Stimulated activated CD8-positive, alpha-beta memory T cell treated with anti-CD3 and anti-CD28 coated beads, Interleukin-15, amount 100 ng/mL, for 1 hour (primary cell): ENCODE results near the gene ITPR2.
A peak's percentile ranks its signal among the peaks of the same experiment; 100 is the strongest.
"Not testable (repeated sequence)": the region's sequence is repeated elsewhere in the genome, so short reads cannot be mapped to it uniquely, and the experiment has no call there.

ENCODE experiments used
- DNase-seq: peaks from one replicate; pipeline ENCODE4 v3.0.0-alpha.2; 2020; ENCODE audit warnings: low read depth

ITPR2 gene

DNA sequence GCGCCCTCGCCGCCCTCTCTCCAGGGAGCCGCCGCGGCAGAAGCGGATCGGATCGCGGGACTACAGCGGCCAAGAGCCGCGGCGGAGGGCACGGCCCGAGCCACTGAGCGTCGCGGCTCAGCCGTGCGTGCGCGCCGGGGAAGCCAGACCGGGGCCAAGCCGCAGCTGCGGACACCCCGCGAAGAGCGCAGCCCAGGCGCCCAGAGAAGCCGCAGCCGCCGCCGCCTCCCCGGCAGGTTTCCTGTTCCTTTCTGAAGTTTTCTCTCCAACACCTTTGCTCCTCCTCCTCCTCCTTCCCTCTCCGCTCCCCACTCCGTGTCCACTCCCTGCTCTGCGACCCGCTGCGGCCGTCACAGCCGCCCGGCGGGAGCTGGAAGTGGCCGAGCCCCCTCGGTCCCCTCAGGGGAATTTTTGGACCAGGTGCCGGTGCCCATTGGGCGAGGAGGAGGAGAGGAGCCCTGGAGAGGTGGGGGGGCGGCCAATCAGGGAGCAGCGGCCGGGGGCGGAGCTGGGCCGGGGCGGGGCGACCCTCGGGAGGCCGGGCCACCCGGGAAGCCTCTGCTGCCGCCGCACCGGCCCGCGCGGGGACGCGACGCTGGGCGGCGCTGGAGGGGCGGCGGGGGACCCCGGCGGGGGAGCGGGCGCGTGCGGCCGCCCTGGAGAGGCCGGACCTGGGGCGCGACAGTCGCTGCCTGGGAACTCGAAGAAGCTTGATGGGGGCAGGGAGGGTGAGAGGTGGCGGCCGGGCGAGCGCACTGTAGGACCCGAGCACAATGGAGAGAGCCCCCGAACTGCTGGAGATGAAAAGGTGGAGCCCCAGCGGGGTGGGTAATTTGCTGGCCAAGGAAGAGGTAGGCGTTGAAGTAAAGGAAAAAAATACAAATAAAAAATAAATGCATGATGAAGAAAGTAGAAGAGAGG lies at the start of gene ITPR2:
Gene ITPR2, minus strand, starts transcription at position 373 of the 921 bp plus-strand sequence. CDS start 413 bp downstream, outside the sequence.
- DNase-seq, result peak; percentile 81

DNA sequence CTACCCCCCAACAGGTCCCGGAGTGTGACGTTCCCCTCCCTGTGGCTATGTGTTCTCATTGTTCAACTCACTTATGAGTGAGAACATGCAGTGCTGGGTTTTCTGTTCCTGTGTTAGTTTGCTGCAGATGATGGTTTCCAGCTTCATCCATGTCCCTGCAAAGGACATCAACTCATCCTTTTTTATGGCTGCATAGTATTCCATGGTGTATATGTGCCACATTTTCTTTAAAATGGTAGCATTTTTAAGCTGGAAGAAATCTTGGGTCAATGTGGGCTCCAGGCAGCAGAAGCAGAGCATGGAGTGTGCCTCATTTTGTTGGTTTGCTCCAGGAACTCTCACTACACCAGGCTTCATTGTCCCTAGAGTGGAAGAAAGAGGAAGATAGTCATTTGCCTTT lies 47.6 kb upstream of the ITPR2 start:
- DNase-seq, result no peak

DNA sequence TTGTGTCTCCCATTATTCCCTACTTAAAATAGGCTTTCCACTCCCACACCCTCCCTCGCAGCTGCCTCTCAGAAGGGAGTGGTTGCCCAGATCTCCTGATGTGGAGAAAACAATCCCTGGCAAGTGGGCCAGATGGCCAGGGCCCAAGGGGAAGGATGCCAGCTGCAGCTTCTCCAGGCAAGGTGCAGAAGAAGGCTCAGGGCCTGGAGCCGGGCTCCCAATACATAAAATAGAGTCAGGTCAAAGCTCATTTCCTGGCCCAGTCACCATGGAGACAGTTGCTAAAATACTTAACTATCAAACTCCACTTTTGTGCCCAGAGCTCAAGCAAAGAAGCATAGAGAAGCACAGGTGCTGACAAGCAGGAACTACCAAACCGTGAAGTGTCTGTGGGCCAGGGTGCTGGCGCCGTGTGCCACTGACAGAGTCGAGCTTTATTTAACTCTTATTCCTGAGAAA lies 45.7 kb upstream of the ITPR2 start:
- DNase-seq, result no peak

DNA sequence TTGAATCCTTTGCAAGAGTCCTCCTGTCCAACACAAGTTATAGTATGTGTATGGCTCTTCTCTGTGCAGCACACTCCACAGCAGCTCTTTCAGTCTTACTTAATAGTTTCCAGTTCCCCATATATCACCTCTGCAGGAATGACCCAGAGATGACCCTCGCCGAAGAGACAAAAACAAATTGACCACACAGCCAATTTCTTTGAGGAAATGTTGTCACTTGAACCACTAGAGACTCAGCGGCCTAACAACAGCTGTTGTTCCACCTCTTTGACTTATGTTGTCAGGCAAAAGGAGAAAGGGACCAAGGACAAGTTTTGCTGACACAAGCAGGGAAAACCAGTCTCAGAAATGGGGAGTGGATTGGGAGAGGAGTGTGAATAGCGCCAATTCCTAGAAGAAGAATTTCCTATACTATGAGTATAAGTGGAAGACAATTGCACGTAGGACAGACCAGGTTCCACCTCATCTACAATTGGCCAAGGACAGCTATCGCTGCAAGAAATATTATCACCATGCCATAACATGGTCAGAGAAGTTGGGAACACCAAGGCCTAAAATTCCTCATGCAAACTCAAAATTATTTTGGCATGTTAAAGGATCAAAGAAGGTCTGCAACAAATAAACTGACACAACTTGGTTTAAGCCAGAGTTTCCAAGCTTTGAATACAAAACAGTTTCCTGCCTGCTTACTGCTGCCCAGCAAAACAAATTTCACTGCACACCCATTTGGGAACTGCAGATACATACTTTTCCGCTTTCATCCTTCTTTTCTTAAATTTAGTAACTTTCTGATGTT lies 41.7 kb upstream of the ITPR2 start:
- no peak for DNase-seq

DNA sequence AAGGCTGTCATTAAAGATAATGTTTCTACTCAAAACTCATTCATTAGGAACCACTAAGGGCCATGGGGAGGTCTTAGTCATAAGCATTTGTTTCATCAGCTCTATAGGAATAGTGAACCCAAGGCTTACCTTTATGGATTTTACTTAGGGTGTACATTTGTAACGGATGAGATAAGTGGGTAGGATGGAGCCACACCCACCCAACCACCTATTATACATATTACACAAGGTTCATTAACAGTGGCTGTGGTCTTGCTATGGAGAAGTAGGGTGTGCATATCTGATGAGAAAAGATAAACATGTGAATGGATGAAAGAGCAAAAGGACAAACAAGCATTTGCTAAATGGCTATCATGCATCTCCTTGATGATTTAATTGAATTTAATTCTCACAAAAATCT lies 39.6 kb upstream of the ITPR2 start:
- no peak for DNase-seq

DNA sequence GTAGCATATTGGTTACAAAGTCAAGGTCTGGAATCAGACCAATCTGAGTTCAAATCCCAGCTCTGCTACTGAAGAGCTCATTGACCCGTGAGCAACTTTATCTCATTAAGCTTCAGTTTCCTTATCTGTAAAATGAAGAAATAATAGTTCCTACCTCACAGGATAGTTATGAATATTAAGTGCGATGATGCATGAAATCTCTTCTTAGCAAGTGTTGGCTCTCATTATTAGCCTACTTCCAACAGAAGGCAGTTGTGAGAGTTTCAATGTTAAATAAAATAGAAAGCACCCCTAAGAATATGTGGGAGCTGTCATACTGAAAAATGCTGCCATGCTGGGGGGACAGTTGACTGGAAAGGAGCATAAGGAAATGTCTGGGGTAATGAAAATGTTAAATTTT lies 39.0 kb upstream of the ITPR2 start:
- DNase-seq, result no peak

DNA sequence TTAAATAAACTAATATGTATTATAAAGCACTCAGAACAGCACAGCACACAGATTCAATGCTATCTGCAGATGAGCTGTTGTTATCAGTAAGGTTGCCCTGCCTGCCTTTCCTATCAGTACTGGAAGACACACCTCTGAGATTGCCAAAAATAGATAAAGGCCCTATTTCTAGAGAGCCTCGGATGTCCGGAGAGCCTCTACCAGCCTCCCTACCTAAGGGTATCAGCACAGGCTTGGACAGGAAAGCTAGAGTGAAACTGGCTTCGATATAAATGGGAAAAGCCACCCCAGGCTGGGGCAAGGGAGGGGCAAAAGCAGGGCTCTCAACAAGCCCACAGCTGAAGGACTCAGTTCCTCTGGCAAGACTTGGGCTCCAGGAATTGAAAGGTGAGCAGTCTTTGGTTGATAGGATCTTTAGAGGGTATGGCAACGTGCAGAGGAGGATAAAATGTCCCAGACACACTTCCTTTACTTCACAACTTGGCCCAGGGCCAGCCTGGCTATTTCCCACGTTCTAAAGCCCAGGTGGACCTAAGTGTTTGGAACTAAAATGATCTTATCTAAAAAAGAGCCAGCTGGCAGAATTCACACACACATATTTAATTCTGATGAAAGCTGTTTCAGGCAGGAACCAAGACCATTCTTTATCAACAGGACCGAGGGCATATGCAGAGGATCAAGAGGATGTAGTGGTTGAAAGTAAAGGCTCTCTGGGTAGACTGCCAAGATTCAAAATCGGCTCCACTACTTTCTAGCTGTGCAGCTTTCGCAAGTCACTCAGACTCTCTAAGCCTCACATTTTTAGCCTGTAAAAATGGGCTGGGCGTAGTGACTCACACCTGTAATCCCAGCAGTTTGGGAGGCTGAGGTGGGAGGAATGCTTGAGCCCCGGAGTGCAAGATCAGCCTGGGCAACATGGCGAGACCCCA lies 37.8 kb upstream of the ITPR2 start:
- DNase-seq, result no peak

DNA sequence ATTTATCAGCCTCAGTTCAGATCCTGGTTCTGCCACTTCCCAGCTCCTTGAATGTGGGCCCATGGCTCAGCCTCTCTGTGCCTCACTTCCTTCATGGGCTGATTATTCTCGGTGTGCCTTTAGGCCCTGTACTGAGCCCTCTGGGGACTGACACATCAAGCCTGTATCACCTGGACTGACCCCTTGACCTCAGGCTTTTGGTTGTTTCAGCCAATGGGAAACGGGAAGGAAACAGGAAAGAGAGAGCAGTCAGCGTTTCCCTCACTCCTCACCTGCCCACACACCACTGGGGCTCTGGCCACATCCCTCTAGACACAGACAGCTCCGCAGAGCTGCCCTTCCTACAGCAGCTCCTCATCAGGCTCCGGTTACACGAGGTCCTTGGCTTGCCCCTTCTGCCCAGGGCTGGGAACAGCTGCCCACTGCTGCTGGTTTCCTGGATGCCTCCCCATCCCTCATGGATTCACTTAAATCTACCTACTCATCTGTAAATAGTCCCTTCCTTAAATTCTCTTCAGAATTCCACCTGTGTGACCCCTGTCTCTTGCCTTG lies 37.0 kb upstream of the ITPR2 start:
- no peak for DNase-seq

DNA sequence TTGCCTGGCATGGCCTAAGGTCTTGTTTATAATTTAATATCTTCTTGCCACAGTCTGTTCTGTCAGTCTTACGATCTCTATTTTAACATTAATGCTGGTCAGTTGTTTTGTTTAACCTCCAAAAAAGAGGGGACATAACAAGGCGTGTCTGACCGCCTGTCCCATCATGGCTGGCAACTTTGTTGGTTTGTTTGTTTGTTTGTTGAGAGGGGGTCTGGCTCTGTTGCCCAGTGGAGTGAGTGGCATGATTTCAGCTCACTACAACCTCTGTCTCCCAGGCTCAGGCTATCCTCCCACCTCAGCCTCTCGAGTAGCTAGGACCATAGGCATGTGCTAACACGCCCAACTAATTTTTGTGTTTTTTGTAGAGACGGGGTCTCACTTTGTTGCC lies 36.1 kb upstream of the ITPR2 start:
- no peak for DNase-seq

DNA sequence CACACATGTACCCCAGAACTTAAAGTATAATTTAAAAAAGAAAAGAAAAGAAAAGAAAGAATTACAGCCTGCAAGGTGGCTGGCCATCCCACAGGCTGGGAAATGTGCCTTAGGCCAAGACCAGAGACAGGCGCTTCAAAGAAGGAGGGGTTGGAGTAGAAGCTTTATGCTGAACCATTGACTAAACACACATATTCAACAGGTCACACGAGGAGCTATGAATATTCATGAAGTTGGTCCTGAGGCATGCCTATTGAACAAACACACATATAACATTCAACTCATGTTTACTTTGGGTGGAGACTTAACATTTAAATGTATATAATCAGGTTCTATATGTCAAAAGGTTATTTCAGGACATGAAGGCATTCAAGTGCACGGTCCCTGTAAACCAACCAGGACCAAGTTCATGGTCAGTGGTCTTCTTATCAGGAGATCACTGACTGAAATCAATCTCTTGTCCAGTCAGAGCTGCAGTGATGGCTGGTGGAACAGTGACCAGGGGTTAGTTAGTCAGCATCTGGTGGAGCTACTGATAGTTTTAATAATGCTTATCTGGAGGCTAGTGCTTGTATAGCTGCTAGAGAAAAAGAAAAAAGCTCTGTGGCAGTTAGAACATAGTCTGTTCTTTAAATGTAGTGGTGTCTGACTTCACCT lies 35.6 kb upstream of the ITPR2 start:
- no peak for DNase-seq

DNA sequence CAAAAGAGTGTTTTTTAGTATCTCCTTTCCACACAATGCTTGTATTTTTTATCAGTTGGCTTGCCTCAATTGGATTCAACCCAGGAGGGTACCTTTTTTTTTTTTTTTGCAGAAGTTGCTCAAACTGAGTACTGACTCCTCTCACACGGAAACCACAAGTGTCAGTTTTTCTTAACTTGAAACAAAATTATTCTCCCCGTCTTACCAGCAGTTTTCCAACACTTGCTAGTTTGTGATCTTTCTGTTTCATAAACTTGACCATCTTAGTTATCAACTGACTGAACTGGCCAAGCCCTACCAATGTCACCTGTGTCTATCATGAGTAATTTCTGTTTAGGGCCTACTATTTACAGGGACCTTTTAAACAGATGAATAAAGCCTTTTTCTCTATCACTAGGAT lies 34.1 kb upstream of the ITPR2 start:
- no peak for DNase-seq

DNA sequence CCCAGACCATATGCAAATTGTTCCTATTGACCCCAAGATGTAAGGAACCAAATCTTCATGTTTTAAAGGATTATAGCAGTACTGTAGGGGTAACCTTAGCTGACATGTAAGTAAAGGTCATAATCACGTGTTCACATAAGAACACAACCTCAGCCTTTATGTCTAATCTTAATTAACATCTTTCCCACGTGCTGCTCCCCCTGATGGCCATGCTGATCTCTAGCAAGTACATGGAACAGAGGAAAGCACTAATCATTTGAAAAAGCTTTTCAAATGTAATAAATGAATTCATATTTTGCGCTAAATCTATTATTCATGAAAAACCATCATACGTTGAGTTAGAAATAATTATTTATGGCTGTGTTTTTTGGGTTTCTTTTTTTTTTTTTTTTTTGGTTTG lies 30.5 kb upstream of the ITPR2 start:
- DNase-seq, result no peak

DNA sequence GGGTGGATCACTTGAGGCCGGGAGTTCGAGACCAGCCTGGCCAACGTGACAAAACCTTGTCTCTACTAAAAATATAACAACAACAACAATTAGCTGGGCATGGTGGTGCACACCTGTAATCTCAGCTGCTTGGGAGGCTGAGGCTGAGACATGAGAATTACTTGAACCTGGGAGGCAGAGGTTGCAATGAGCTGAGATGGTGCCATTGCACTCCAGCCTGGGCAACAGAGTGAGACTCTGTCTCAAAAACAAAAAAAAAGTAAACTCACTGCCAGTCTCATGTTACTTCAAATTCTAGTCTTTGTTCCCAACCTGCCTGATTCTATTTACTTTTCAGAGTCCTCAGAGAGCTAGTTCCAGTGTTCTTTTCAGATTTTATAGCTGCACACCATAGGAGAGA lies 29.8 kb upstream of the ITPR2 start:
- DNase-seq, result not testable (repeated sequence)

DNA sequence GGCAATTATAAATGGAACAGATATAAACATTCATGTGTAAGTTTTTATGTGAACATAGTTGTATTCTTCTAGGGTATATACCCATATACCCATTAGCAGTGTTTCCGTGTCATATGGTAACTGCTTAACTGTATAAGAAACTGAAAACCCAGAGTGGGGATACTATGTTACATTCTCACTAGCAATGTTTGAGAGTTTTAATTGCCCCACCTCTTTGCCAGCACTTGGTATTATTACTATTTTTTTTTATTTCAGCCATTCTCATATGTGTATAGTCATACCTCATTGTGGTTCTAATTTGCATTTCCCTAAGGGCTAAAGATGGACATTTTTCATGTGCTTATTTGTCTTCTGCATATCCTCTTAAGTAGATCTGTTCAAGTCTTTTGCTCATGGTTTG lies 28.7 kb upstream of the ITPR2 start:
- no peak for DNase-seq

DNA sequence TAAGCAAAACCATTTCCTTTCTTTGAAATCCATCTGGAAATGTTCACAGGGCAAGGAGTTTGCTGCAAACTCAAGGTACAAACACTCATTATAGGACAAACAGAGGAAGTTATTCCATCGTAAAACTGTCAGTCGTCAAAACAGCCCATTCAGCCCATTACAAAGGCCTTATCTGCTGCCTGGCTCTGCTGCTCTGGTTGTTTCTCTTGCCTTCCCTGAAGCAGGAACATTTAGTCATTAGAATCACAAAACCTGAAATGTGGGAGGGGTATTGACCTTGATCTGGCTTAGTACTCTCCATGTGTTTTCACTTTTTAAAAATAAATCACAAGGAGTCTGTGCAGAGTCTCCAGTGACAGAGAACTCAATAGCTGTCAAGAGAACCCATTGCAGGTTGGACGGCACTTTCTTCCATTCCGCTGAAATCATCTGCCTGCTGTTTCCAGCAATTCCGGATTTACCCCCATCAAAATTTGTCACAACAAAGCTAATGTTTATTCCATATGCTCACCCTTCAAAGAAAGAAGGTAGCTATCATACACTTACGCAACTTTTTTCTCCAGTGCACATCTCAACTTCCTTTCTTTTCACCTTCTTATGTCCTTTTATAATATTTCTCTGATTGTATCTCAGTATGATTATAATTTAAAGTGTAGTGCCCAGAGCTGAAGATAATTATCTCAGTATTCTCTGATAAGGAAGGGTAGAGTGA lies 24.6 kb upstream of the ITPR2 start:
- DNase-seq, result no peak

DNA sequence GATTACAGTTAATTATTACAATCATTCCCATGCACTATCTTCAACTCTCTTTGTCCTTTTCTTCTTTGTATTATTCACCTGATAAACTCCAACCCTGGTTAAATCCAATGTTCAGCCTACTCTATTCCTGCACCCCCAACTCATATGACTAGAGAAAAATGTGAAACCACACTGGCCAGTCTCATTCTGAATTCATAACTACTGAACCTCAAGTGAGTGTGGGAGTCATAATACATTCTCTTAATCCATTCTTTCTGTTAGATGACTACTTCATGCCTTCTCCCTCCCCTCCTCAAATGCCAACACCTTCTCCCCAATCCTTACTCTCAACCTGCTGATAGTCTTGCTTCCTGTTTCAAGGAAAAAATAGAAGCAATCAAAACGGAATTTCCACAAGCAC lies 22.3 kb upstream of the ITPR2 start:
- DNase-seq, result no peak

DNA sequence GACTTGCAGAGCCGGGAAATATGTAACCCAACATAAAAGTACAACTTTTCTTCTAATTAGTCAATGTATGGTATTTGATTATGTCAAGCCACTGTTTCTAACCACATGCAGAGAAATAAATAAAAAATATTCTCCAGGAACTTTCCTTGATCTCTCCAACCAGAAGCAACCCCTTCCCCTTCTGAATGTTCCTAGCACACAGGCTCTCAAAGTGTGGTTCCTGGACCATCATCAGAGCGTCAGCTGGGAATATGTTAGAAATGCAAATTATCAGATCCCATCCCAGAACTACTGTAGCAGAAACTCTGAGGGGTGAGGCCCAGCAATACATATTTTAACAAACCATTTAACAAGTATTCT lies 21.0 kb upstream of the ITPR2 start:
- DNase-seq, result no peak

DNA sequence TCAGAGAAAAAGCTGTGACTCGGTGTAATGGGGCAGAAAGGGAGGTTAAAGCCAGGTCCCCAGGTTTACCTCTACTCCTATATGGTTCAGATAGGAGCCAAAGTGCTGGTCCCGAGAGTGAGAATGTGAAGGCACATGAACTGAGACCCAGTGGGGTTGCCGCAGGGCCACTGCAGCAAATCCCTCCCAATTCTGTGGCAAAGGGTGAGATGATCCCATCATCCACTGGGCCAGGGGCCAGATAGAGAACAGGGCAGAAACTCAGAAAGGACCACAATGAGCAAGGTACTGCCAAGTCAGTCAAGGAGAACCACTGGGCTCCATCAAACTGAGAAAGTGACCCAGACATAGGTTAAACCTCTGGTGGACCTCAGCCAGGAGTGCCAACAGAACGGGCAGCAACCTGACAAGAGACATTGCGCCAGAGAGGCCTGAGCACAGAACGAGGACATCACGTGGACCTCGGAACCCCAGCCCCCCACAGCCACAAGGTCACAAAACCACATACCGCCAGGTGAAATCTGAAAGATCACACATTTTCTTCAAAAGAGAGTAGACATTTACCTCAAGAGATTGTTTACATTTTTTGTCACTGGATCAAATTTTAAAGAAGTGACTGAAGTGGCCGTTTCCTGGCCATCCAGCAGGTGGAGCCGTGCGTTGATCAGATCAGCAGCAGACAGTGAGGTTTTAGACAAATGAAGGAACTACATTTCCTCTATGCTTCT lies 20.5 kb upstream of the ITPR2 start:
- DNase-seq, result peak; percentile 57

DNA sequence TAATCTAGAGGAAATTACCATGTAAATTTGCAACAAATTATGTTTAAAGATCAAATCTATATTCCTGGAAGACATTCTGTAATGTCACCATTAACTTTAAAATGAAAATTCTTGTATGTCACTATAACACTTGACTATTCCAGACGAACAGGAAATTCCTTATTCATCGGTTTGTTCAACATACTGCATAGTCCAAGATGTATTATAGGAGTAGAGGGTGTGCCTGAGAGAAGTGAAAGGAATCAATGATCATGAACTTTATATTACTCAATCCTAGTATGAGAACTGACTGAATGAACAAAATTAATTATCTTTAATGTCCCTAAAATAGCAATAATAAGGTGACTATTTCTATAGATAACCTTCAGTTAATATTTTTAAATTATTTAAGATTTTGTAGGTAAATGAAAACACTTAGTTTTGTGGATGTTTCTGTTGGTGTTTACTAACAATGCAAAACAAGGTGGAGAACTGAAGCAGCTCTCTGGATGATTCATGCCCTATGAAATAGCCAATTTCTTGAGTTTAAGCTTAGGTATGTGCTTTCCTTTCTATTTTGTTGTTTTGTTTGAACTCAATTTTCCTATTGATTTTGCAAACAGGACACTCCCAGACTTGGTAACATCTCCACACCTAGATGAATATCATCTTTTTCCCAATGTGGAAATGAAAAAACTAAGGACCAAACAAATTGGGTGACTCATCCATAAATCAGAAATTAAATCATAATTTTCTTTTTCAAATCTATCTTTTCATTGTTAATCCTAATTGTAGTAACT lies 18.2 kb upstream of the ITPR2 start:
- no peak for DNase-seq
